ENCODE data around the gene TRAPPC10.

Gene TRAPPC10

GRCh38 chr21:44085491-44086321 lies 73.6 kb downstream of the TRAPPC10 start:
- in situ Hi-C loops (cut with MboI; ENCODE audit: low sequenced_read_pairs, unreplicated experiment) = loop anchor here (25.0 kb wide), 1 partner anchor 377 kb away; the partner anchor contains the start of gene LRRC3
- TF ChIP-seq CTCF (IDR thresholded peaks at IDR 0.05; ENCODE audit: borderline replicate concordance, control extremely low read depth, extremely low read depth, insufficient read depth, missing control alignments) = no peak
- no peak for DNase-seq (ENCODE audit: low spot score)

- no peak for TF ChIP-seq CTCF (IDR thresholded peaks at IDR 0.05; ENCODE audit: borderline replicate concordance, control extremely low read depth, extremely low read depth, insufficient read depth, missing control alignments)
- in situ Hi-C loops (cut with MboI; ENCODE audit: low sequenced_read_pairs, unreplicated experiment) = loop anchor here (25.0 kb wide), 1 partner anchor 375 kb away; the partner anchor contains the start of gene LRRC3
- DNase-seq (ENCODE audit: low spot score) = no peak
Observed at GRCh38 chr21:44086636-44087425, 74.7 kb downstream of the TRAPPC10 start.

- no peak for TF ChIP-seq CTCF (IDR thresholded peaks at IDR 0.05; ENCODE audit: borderline replicate concordance, control extremely low read depth, extremely low read depth, insufficient read depth, missing control alignments)
- in situ Hi-C loops (cut with MboI; ENCODE audit: low sequenced_read_pairs, unreplicated experiment) = loop anchor here (25.0 kb wide), 1 partner anchor 375 kb away; the partner anchor contains the start of gene LRRC3
Observed at GRCh38 chr21:44087426-44088400, 75.6 kb downstream of the TRAPPC10 start.

GRCh38 chr21:44088401-44088780 lies 76.3 kb downstream of the TRAPPC10 start:
- TF ChIP-seq CTCF (IDR thresholded peaks at IDR 0.05; ENCODE audit: borderline replicate concordance, control extremely low read depth, extremely low read depth, insufficient read depth, missing control alignments) = no peak

More at GRCh38 chr21:44087426-44088400, 75.6 kb downstream of the TRAPPC10 start:
- no peak for DNase-seq (ENCODE audit: low spot score)

GRCh38 chr21:44089001-44089911 lies 77.1 kb downstream of the TRAPPC10 start:
- no peak for TF ChIP-seq CTCF (IDR thresholded peaks at IDR 0.05; ENCODE audit: borderline replicate concordance, control extremely low read depth, extremely low read depth, insufficient read depth, missing control alignments)
- in situ Hi-C loops (cut with MboI; ENCODE audit: low sequenced_read_pairs, unreplicated experiment) = loop anchor here (25.0 kb wide), 1 partner anchor 373 kb away; the partner anchor contains the start of gene LRRC3
- no peak for DNase-seq (ENCODE audit: low spot score)

More at GRCh38 chr21:44088401-44088780, 76.3 kb downstream of the TRAPPC10 start:
- no peak for DNase-seq (ENCODE audit: low spot score)
- in situ Hi-C loops (cut with MboI; ENCODE audit: low sequenced_read_pairs, unreplicated experiment) = loop anchor here (25.0 kb wide), 1 partner anchor 374 kb away; the partner anchor contains the start of gene LRRC3
